ENCODE measurements around the gene EDC4.

Gene EDC4

DNA sequence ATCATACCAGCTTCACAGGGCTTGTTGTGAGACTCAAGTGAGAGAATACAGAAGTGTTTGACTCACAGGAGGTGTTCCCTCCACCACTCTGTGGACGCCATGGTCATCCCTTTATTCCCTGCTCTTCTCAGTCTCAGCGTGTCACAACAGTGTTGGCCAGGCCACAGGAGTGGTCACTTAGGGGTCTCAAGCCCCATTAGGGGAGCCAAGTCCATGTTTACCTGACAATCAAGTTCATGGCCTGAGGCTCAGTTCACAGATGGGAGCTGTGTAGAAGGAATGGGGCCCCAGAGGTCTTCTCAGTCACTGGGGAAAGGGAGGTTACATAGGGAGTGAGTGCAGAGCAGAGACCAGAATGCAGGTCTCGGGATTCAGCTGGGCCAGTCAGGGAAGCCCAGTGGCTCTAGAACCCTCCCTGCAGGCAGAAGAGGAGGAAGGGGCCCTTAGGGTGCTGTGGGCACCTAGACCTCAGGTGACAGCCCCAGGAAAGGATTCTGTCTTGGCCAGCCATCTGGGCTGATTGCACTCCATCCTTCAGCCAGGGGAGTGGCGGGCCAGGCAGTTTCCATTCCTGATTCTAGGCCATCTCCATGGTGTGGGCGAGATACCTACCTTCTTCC is 15.8 kb upstream of the EDC4 start:
- Histone ChIP-seq H3K27ac (ENCODE audit: extremely low read depth, low read depth, low read length) (0 out of 2 replicates have a peak overlapping the region, but pooled peaks have one; percentile 14), H3K4me1 (ENCODE audit: control insufficient read depth, insufficient read depth, low read length) (peaks cover 12% of the 10 kb centered on the region), H3K9me3 (ENCODE audit: control insufficient read depth, insufficient read depth, low read depth, low read length) (no peaks in the 10 kb centered on the region), H3K4me3 (ENCODE audit: low read depth, low read length) (no peak overlapping the region), H3K36me3 (ENCODE audit: control insufficient read depth in 2 of 2, insufficient read depth in 1 of 2, low read length in 2 of 2) (peaks cover 0 to 45% of the 10 kb centered on the region in 2 experiments; a peak in 2 of 3 replicates)
- POLR2A ChIA-PET = interaction anchor here (1.2 kb wide), 1 partner anchor 40 kb away, joined by 3 read pairs; no protein-coding TSS in a partner anchor
- CTCF ChIA-PET = interaction anchor here (0.8 to 1.4 kb wide), 5 partner anchors 27 to 137 kb away, joined by 3 to 5 read pairs (median 3); no protein-coding TSS in a partner anchor
- TF ChIP-seq, protein P1, sequence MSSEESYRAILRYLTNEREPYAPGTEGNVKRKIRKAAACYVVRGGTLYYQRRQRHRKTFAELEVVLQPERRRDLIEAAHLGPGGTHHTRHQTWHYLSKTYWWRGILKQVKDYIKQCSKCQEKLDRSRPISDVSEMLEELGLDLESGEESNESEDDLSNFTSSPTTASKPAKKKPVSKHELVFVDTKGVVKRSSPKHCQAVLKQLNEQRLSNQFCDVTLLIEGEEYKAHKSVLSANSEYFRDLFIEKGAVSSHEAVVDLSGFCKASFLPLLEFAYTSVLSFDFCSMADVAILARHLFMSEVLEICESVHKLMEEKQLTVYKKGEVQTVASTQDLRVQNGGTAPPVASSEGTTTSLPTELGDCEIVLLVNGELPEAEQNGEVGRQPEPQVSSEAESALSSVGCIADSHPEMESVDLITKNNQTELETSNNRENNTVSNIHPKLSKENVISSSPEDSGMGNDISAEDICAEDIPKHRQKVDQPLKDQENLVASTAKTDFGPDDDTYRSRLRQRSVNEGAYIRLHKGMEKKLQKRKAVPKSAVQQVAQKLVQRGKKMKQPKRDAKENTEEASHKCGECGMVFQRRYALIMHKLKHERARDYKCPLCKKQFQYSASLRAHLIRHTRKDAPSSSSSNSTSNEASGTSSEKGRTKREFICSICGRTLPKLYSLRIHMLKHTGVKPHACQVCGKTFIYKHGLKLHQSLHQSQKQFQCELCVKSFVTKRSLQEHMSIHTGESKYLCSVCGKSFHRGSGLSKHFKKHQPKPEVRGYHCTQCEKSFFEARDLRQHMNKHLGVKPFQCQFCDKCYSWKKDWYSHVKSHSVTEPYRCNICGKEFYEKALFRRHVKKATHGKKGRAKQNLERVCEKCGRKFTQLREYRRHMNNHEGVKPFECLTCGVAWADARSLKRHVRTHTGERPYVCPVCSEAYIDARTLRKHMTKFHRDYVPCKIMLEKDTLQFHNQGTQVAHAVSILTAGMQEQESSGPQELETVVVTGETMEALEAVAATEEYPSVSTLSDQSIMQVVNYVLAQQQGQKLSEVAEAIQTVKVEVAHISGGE (tag by site-specific recombination; conservative IDR thresholded peaks at IDR 0.05; ENCODE audit: low read depth) = no peak
- TF ChIP-seq ZSCAN16 (tag by site-specific recombination; IDR thresholded peaks at IDR 0.05) = peak; percentile 90

GRCh38 chr16:67857547-67858233 is 15.2 kb upstream of the EDC4 start:
- no peak overlapping the region for H3K27ac ChIP-seq (ENCODE audit: extremely low read depth, low read depth, low read length)
- no peak overlapping the region for H3K4me3 ChIP-seq (ENCODE audit: low read depth, low read length)
- TF ChIP-seq ZBTB49 (tag by site-specific recombination; IDR thresholded peaks at IDR 0.05; ENCODE audit: low read depth) (no peak), FEZF1 (tag by site-specific recombination; IDR thresholded peaks at IDR 0.05) (0 out of 2 replicates have a peak, but pooled peaks have one; percentile 8), ZFHX2 (tag by site-specific recombination; conservative IDR thresholded peaks at IDR 0.05) (0 out of 2 replicates have a peak, but pooled peaks have one; percentile 30), EGR2 (tag by site-specific recombination; IDR thresholded peaks at IDR 0.05; ENCODE audit: low read depth) (peak; percentile 48; the same call in 1 of the 2 replicates)
- TF ChIP-seq, protein P2, sequence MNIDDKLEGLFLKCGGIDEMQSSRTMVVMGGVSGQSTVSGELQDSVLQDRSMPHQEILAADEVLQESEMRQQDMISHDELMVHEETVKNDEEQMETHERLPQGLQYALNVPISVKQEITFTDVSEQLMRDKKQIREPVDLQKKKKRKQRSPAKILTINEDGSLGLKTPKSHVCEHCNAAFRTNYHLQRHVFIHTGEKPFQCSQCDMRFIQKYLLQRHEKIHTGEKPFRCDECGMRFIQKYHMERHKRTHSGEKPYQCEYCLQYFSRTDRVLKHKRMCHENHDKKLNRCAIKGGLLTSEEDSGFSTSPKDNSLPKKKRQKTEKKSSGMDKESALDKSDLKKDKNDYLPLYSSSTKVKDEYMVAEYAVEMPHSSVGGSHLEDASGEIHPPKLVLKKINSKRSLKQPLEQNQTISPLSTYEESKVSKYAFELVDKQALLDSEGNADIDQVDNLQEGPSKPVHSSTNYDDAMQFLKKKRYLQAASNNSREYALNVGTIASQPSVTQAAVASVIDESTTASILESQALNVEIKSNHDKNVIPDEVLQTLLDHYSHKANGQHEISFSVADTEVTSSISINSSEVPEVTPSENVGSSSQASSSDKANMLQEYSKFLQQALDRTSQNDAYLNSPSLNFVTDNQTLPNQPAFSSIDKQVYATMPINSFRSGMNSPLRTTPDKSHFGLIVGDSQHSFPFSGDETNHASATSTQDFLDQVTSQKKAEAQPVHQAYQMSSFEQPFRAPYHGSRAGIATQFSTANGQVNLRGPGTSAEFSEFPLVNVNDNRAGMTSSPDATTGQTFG (tag by site-specific recombination; IDR thresholded peaks at IDR 0.05; ENCODE audit: borderline replicate concordance) = no peak
- H3K9me3 ChIP-seq (ENCODE audit: control insufficient read depth, insufficient read depth, low read depth, low read length) = no peaks in the 10 kb centered on the region
- CTCF ChIA-PET = interaction anchor here (0.5 to 1.4 kb wide), 5 partner anchors 26 to 136 kb away, joined by 3 to 5 read pairs (median 3); no protein-coding TSS in a partner anchor
- peaks cover 0 to 50% of the 10 kb centered on the region in 2 experiments; a peak in 2 of 3 replicates for H3K36me3 ChIP-seq (ENCODE audit: control insufficient read depth in 2 of 2, insufficient read depth in 1 of 2, low read length in 2 of 2)
- POLR2A ChIA-PET = interaction anchor here (0.9 kb wide), 1 partner anchor 34 kb away, joined by 3 read pairs; no protein-coding TSS in a partner anchor
- peaks cover 13% of the 10 kb centered on the region for H3K4me1 ChIP-seq (ENCODE audit: control insufficient read depth, insufficient read depth, low read length)

DNA sequence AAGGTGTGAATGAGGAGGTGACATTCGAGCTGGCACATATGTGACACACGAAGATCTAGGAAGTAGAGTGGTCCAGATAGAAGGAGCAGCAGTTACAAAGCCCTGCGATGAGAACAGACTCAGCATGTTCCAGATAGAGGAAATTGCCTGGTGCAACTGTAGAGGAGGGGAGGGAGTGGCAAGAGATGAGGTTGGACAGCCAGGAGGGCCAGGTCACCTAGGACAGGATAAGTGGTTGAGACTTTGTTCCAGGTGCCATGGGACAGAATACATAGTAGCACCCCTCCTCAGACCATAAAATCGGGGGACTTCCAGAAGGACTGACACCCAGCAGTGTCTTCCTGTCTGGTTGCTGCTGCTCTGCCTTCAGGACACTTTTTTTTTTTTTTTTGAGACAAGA is 14.4 kb upstream of the EDC4 start:
- ChIA-PET CTCF (interaction anchor here (0.5 to 1.4 kb wide), 6 partner anchors 14 to 84 kb away, joined by 3 to 5 read pairs (median 4); partner anchors contain the start of gene EDC4), POLR2A (interaction anchor here (0.9 kb wide), 1 partner anchor 34 kb away, joined by 3 read pairs; no protein-coding TSS in a partner anchor)
- Histone ChIP-seq H3K9me3 (ENCODE audit: control insufficient read depth, insufficient read depth, low read depth, low read length) (no peaks in the 10 kb centered on the region), H3K36me3 (ENCODE audit: control insufficient read depth in 2 of 2, insufficient read depth in 1 of 2, low read length in 2 of 2) (peaks cover 0 to 59% of the 10 kb centered on the region in 2 experiments; a peak in 2 of 3 replicates), H3K4me1 (ENCODE audit: control insufficient read depth, insufficient read depth, low read length) (peaks cover 15% of the 10 kb centered on the region), H3K4me3 (ENCODE audit: low read depth, low read length) (no peak overlapping the region), H3K27ac (ENCODE audit: extremely low read depth, low read depth, low read length) (no peak overlapping the region)
- no peak for TF ChIP-seq ZNF610 (tag by site-specific recombination; IDR thresholded peaks at IDR 0.05; ENCODE audit: borderline replicate concordance)
- no peak for TF ChIP-seq ZNF670 (tag by site-specific recombination; IDR thresholded peaks at IDR 0.05; ENCODE audit: low read depth)
- TF ChIP-seq, protein P3, sequence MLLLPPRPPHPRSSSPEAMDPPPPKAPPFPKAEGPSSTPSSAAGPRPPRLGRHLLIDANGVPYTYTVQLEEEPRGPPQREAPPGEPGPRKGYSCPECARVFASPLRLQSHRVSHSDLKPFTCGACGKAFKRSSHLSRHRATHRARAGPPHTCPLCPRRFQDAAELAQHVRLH (tag by site-specific recombination; IDR thresholded peaks at IDR 0.05) = no peak
- TF ChIP-seq ZFHX2 (tag by site-specific recombination; conservative IDR thresholded peaks at IDR 0.05) = no peak
- TF ChIP-seq RBAK (tag by site-specific recombination; IDR thresholded peaks at IDR 0.05) = no peak
- no peak for TF ChIP-seq ZNF596 (tag by site-specific recombination; IDR thresholded peaks at IDR 0.05)
- TF ChIP-seq, protein P4, sequence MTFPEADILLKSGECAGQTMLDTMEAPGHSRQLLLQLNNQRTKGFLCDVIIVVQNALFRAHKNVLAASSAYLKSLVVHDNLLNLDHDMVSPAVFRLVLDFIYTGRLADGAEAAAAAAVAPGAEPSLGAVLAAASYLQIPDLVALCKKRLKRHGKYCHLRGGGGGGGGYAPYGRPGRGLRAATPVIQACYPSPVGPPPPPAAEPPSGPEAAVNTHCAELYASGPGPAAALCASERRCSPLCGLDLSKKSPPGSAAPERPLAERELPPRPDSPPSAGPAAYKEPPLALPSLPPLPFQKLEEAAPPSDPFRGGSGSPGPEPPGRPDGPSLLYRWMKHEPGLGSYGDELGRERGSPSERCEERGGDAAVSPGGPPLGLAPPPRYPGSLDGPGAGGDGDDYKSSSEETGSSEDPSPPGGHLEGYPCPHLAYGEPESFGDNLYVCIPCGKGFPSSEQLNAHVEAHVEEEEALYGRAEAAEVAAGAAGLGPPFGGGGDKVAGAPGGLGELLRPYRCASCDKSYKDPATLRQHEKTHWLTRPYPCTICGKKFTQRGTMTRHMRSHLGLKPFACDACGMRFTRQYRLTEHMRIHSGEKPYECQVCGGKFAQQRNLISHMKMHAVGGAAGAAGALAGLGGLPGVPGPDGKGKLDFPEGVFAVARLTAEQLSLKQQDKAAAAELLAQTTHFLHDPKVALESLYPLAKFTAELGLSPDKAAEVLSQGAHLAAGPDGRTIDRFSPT (tag by site-specific recombination; IDR thresholded peaks at IDR 0.05) = no peak
- TF ChIP-seq, protein P5, sequence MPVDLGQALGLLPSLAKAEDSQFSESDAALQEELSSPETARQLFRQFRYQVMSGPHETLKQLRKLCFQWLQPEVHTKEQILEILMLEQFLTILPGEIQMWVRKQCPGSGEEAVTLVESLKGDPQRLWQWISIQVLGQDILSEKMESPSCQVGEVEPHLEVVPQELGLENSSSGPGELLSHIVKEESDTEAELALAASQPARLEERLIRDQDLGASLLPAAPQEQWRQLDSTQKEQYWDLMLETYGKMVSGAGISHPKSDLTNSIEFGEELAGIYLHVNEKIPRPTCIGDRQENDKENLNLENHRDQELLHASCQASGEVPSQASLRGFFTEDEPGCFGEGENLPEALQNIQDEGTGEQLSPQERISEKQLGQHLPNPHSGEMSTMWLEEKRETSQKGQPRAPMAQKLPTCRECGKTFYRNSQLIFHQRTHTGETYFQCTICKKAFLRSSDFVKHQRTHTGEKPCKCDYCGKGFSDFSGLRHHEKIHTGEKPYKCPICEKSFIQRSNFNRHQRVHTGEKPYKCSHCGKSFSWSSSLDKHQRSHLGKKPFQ (tag by site-specific recombination; IDR thresholded peaks at IDR 0.05) = no peak
